ENCODE results near the gene HADHA. TPM values are rescaled to one million over a fixed set of nuclear protein-coding genes. Genes with fewer than 3 reads are reported as not detected.

HADHA gene
- polyA plus RNA-seq, 1 donor from 2014 or later = 40.0 TPM

- TF ChIP-seq MXI1 (conservative IDR thresholded peaks at IDR 0.05; ENCODE audit: poor library complexity, severe bottlenecking) (no peak), REST (IDR thresholded peaks at IDR 0.05; ENCODE audit: borderline replicate concordance) (no peak), RAD21 (conservative IDR thresholded peaks at IDR 0.05) (no peak), SMC3 (conservative IDR thresholded peaks at IDR 0.05; ENCODE audit: poor library complexity) (no peak), POLR2AphosphoS5 (IDR thresholded peaks at IDR 0.05) (no peak)
- Histone ChIP-seq H3K36me3 (ENCODE audit: insufficient read depth, low read length) (peaks cover 21% of the 10 kb centered on the region), H3F3A (ENCODE audit: insufficient read depth, low read length, poor library complexity, severe bottlenecking) (no peaks in the 10 kb centered on the region), H3K27ac (ENCODE audit: low read length) (no peak overlapping the region), H3K79me2 (replicated peaks; ENCODE audit: insufficient read depth, low read length) (no peaks in the 10 kb centered on the region), H3K9me3 (ENCODE audit: low read length) (no peaks in the 10 kb centered on the region), H2AFZ (ENCODE audit: low read depth, low read length) (no peak overlapping the region), H4K20me1 (ENCODE audit: insufficient read depth) (no peaks in the 10 kb centered on the region), H3K27me3 (ENCODE audit: insufficient read depth, low read depth, low read length) (no peaks in the 10 kb centered on the region), H3K9ac (ENCODE audit: low read length) (no peak overlapping the region), H3K4me2 (ENCODE audit: low read length) (no peak overlapping the region), H3K4me3 (ENCODE audit: low read length) (no peak overlapping the region), H3K9me2 (ENCODE audit: insufficient read depth, low read length) (no peaks in the 10 kb centered on the region)
Observed at GRCh38 chr2:26197516-26197915, 46.9 kb downstream of the HADHA start.

GRCh38 chr2:26196683-26197418 is 47.6 kb downstream of the HADHA start:
- no peaks in the 10 kb centered on the region for H3K79me2 ChIP-seq (replicated peaks; ENCODE audit: insufficient read depth, low read length)
- no peaks in the 10 kb centered on the region for H3K27me3 ChIP-seq (ENCODE audit: insufficient read depth, low read depth, low read length)
- H3K4me2 ChIP-seq (ENCODE audit: low read length) = no peak overlapping the region
- no peak overlapping the region for H3K27ac ChIP-seq (ENCODE audit: low read length)
- H3F3A ChIP-seq (ENCODE audit: insufficient read depth, low read length, poor library complexity, severe bottlenecking) = no peaks in the 10 kb centered on the region
- H3K4me3 ChIP-seq (ENCODE audit: low read length) = no peak overlapping the region
- TF ChIP-seq TAF1 (IDR thresholded peaks at IDR 0.05; ENCODE audit: low read depth) = no peak
- TF ChIP-seq MXI1 (conservative IDR thresholded peaks at IDR 0.05; ENCODE audit: poor library complexity, severe bottlenecking) = no peak
- TF ChIP-seq REST (IDR thresholded peaks at IDR 0.05; ENCODE audit: borderline replicate concordance) = no peak
- no peak for TF ChIP-seq RAD21 (conservative IDR thresholded peaks at IDR 0.05)
- TF ChIP-seq SMC3 (conservative IDR thresholded peaks at IDR 0.05; ENCODE audit: poor library complexity) = no peak
- no peak for TF ChIP-seq CTCF (IDR thresholded peaks at IDR 0.05; ENCODE audit: poor library complexity, severe bottlenecking)
- TF ChIP-seq POLR2AphosphoS5 (IDR thresholded peaks at IDR 0.05) = no peak
- no peak for TF ChIP-seq EP300 (conservative IDR thresholded peaks at IDR 0.05; ENCODE audit: poor library complexity, severe bottlenecking)
- TF ChIP-seq EZH2 (IDR thresholded peaks at IDR 0.05; ENCODE audit: borderline replicate concordance, insufficient read depth, low read length, poor library complexity, severe bottlenecking) = no peak
- H3K9me2 ChIP-seq (ENCODE audit: insufficient read depth, low read length) = no peaks in the 10 kb centered on the region
- no peak overlapping the region for H3K9ac ChIP-seq (ENCODE audit: low read length)
- peaks cover 21% of the 10 kb centered on the region for H3K36me3 ChIP-seq (ENCODE audit: insufficient read depth, low read length)
- no peaks in the 10 kb centered on the region for H4K20me1 ChIP-seq (ENCODE audit: insufficient read depth)
- H2AFZ ChIP-seq (ENCODE audit: low read depth, low read length) = no peak overlapping the region
- H3K9me3 ChIP-seq (ENCODE audit: low read length) = no peaks in the 10 kb centered on the region

Measured in neural cell (in vitro differentiated cells).